Medulla oblongata (tissue), 1 donor: ENCODE data around the gene RAB39B.
"Not testable (repeated sequence)": the region's sequence is repeated elsewhere in the genome, so short reads cannot be mapped to it uniquely, and the experiment has no call there.

Source experiments
- DNase-seq: peaks from one replicate; pipeline ENCODE4 v3.0.0-alpha.2; 2015; ENCODE audit errors: extremely low spot score

Gene RAB39B, protein sequence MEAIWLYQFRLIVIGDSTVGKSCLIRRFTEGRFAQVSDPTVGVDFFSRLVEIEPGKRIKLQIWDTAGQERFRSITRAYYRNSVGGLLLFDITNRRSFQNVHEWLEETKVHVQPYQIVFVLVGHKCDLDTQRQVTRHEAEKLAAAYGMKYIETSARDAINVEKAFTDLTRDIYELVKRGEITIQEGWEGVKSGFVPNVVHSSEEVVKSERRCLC

GRCh38 chrX:155263854-155264628 is at the start of gene RAB39B:
Gene RAB39B, minus strand, starts transcription at chrX:155264491. Its CDS starts 203 bp downstream, at chrX:155264288.
- peak; percentile 66 for DNase-seq

DNA sequence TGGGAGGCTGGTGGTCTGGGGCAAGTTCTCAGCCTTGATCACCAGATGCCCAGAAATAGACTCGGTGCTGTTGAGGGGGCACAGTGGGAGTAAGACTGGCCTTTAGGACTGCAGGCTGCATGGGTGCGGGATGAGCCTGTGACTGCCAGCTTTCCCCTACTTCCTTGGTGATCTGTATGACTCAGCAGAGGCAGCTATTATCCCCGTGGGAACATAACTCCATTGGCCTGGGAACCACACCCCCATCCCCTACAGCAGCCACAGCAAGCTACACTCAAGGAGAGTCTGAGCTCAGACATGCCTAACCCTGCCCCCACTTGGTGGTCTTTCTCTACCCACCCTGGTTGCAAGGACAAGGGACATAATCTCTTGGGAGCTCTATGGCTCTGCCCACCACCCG is 49.5 kb upstream of the RAB39B start:
- DNase-seq: no peak

DNA sequence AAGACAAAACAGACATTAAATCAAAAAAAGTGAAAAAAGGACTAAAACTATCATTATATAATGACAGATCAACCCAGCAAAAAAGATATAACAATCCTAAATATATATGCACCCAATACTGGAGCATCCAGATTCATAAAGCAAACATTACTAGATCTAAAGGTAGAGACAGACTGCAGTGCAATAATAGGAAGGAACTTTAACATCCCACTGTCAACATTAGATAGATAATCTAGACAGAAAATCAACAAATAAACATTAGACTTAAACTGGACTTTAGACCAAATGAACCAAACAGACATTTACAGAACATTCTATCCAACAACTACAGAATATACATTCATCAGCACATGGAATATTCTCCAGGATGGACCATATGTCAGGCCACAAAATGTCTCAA is 29.5 kb upstream of the RAB39B start:
- no peak for DNase-seq

- no peak for DNase-seq
These were observed 15.6 kb upstream of the RAB39B start for GRCh38 chrX:155279873-155280272.

DNA sequence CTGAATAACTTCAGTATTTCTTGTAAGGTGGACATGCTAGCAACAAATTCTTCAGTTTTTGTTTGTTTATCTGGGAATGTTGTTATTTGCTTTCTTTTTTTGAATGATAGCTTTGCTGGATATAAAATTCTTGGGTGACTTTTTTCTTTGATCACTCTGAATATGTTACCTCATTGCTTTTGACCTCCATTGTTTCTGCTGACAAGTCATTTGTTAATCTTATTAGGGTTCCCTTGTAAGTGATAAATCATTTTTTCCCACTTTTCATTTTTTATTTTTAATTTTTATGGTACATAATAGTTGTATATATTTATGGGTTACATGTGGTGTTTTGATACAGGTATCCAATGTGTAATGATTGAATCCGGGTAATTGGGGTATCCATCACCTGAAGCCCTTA is 6.7 kb upstream of the RAB39B start:
- DNase-seq: no peak

DNA sequence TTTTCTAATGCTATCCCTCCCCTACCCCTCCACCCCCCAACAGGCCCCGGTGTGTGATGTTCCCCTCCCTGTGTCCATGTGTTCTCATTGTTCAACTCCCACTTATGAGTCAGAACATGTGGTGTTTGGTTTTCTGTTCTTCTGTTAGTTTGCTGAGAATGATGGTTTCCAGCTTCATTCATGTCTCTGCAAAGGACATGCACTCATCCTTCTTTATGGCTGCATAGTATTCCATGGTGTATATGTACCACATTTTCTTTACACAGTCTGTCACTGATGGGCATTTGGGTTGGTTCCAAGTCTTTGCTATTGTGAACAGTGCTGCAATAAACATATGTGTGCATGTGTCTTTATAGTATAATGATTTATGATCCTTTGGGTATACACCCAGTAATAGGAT is 3.7 kb upstream of the RAB39B start:
- DNase-seq: not testable (repeated sequence)

DNA sequence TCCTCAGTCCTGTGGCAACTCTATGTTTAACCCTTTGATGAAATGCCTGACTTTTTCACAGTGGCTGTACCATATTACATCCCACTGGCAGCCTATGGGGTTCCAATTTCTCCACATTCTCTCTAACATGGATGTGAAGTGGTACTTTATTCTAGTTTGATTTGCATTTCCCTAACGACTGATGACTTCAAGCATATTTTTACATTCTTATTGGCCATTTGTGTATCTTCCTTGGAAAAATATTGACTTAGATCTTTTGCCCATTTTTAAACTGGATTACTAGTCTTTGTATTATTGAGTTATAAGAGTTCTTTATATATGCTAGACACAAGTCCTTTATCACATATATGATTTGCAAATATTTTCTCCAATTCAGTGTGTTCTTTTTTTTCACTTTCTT is 2.1 kb upstream of the RAB39B start:
- no peak for DNase-seq

DNA sequence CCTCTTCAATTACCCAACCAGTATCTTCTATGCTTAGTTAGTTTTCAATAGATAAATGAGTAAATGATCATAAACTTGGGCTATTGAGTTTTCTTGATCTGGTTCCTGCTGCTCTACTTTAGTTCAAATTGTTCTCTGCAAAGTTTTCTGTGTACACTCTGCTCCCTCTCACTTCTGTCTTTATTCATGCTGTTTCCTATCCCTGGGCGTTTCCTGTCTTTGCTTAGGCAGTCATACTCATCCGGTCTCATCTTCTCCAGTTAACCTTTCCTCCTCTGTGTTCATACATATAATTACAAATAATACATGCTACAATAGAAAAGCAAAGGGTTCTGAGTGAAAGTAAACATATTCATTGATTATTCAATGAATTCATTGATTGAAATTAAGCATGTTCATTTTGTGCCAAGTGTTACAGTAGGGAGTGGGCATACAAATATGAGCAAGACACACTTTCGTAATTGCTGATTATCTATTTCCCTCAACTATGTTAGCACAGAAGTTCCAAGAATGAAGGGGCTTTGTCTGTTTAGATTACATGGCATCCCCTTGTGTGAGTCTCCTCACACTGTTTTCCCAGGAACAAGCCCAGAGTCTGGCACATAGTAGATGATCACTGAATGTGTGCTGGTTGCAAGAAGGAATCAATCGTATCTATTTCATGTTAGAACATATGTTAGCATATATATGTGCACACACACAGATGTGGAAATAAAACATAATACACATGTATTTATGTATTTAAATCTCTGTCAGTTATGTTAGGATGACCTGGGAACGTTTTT is 1.1 kb downstream of the RAB39B start:
- DNase-seq: peak; percentile 5

- DNase-seq: peak; percentile 2
These were observed 4.5 kb downstream of the RAB39B start for GRCh38 chrX:155259752-155260151.

GRCh38 chrX:155251391-155251790 is 12.9 kb downstream of the RAB39B start:
- DNase-seq: no peak

DNA sequence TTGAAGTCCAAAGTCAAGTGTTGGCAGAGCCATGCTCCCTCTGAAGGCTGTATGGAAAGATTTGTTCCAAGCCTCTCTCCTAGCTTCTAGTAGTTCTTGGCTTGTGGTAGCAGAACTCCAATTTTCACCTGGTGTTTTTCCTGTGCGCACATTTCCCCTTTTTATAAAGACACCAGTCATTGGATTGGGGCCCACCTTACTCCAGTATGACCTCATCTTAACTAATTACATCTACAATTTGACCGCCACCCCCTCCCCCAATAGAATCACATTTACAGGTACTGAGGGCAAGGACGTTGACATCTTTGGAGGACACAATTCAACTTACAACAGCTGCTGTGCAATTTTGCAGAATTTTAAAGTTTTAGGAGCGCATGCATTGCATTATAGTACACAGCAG is 16.8 kb downstream of the RAB39B start:
- DNase-seq: no peak

DNA sequence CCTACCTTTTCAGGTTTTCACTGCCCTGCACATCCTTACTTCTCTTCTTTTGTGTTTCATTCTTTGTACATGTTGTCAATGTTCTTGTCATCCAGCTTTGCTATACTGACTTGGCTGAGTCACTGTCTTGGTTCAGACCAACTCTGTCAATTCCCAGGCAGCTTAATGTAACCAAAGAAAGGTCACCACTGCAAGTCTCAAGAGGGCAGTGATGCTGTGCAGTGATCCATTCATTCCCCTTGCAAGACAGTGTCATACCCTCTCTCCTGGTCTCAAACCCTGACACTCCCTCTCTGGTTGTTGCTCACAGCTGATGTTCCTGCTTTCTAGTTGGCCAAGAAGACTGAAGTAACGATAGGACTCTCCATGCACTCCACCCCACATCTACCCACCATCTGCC is 17.5 kb downstream of the RAB39B start:
- no peak for DNase-seq

DNA sequence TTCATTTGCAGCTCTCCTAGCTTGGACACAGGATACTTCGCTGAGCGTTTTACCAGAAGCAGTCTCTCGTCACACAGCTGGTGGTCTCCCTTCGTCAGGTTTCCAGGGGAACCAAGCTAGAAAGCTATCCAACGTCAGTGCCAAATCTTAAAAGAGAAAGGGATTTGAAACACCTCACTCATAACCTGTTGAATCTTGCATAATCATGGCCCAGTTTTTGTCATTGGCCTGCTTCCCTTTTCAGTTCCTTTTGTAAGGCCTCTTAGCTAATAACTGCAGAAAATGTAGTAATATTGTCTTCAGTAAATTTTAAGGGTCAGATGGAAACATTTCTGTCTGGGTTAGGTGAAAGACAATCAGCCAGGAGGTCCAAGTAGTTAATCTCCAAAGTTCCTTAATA is 22.0 kb downstream of the RAB39B start:
- no peak for DNase-seq

- DNase-seq: no peak
These were observed 26.6 kb downstream of the RAB39B start for GRCh38 chrX:155237719-155238118.

GRCh38 chrX:155235891-155236290 is 28.4 kb downstream of the RAB39B start:
- no peak for DNase-seq

- DNase-seq: no peak
These were observed 33.1 kb downstream of the RAB39B start for GRCh38 chrX:155231163-155231562.

DNA sequence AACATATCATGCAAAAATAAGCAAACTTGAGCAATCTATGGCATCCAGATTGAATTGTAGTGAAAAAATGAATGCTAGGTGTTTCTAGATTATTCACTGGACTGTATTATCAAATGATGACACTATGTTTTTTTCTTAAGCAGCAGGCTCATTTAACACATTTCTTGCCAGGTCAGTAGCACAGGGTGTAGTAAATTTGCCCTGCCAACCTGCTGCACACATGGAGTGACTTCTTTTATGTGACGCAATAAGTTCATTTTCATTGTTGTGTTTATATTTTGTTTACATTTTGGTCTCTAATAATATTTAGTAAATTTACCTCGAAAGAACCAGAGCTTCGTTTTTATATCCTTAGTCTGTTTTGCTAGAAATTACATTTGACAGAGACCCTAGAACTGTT is 38.5 kb downstream of the RAB39B start:
- no peak for DNase-seq

GRCh38 chrX:155223746-155224145 is 40.5 kb downstream of the RAB39B start:
- DNase-seq: not testable (repeated sequence)

DNA sequence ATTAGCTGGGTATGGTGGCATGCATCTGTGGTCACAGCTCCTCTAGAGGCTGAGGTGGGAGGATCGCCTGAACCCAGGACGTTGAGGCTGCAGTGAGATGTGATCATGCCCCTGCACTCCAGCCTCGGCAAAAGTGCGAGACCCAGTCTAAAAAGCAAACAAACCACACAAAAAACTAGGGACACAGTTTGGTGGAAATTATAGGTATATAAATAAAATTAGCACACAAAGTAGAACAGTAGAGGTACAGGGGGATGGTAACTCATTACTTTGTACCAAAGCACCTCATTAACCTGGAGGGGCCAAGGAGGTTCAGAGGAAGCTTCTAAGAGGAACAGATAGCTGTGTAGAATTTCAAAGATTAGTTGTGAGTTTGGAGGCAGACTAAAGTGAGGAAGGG is 42.9 kb downstream of the RAB39B start:
- no peak for DNase-seq

- DNase-seq: no peak
These were observed 45.5 kb downstream of the RAB39B start for GRCh38 chrX:155218777-155219176.

DNA sequence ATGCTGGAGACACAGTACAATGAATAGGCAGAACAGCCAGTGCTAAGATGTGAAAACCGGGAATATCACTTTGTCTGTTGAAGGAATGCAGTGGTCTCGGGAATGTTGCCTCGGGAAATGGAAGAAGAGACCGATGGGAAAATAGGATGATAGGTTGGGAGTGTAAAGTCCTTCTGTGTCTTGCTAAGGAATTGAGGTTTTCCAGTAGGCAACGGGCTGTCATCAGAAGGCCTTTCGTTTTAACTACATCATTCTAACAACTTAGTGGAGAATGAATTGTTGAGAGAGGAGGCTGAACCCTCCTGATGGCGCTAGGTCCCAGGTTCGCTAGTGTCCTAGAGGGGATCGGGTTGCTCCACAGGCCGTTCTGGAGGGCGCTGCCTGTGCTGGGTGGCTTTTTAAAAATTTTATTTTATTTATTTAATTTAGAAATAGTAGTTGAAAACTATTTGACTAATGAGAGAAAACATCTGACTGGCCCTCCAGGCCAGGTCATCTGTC is 47.3 kb downstream of the RAB39B start:
- DNase-seq: peak; percentile 4

DNA sequence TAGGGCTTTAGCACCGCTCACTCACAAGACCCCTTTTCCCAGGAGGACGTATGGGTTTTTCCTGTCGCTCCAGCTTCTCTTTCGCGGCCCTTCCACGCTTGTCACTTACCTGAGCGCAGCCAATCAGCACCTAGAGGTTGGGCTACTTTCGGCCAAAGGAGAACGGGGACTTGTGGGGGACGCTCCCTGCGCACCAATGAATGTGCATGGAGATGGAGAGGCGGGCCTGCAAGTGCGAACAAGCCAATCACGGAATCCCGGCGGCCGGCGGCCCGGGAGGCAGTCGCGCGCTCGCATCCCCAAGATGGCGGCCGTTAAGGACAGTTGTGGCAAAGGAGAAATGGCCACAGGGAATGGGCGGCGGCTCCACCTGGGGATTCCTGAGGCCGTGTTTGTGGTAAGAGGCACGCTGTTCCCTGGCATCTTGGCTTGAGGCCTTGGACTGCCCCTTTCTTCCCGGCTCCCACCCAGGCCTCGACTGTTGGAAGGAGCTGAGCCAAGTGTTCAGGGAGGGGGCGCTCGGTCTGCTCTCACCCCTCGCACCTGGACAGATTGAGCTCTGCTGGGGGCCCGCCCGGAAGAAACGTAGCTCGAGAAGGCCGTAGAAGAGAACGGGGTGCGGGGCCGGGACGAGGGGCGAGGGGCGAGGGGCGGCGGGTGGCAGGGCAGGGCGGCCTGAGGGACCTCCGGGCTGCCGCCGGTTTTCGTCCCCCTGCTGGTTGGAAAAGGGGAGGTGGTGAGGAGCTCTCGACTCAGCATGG is 47.9 kb downstream of the RAB39B start, which contains the start of gene VBP1:
Gene VBP1, plus strand, starts transcription at position 282 of the 761 bp plus-strand sequence. Its CDS starts 23 bp downstream, at position 305.
- DNase-seq: peak; percentile 96
